Panc1 (cell line): ENCODE measurements around the gene MVB12A.

ENCODE experiments used
- SIN3A ChIP-seq: IDR thresholded peaks from 2 replicates; pipeline ENCODE4 v1.6.1; 2012; ENCODE audit warnings: low read depth, mild to moderate bottlenecking, low read length, moderate library complexity, borderline replicate concordance; ENCODE audit not compliant: insufficient read depth
- TF ChIP-seq, protein P1 (sequence below): fragments of 450-650 bp; IDR thresholded peaks from 2 replicates; pipeline ENCODE4 v1.5.1; 2017; ENCODE audit warnings: mild to moderate bottlenecking
- TF ChIP-seq, protein P2 (sequence below), 2 experiments: IDR thresholded peaks; 2 replicates each; pipeline ENCODE4 v1.6.1; 2011 to 2012; ENCODE audit warnings: low read depth in 2 of 2, control low read depth in 1 of 2, low read length in 1 of 2, mild to moderate bottlenecking in 1 of 2, moderate library complexity in 1 of 2; ENCODE audit not compliant: insufficient read depth in 1 of 2

DNA sequence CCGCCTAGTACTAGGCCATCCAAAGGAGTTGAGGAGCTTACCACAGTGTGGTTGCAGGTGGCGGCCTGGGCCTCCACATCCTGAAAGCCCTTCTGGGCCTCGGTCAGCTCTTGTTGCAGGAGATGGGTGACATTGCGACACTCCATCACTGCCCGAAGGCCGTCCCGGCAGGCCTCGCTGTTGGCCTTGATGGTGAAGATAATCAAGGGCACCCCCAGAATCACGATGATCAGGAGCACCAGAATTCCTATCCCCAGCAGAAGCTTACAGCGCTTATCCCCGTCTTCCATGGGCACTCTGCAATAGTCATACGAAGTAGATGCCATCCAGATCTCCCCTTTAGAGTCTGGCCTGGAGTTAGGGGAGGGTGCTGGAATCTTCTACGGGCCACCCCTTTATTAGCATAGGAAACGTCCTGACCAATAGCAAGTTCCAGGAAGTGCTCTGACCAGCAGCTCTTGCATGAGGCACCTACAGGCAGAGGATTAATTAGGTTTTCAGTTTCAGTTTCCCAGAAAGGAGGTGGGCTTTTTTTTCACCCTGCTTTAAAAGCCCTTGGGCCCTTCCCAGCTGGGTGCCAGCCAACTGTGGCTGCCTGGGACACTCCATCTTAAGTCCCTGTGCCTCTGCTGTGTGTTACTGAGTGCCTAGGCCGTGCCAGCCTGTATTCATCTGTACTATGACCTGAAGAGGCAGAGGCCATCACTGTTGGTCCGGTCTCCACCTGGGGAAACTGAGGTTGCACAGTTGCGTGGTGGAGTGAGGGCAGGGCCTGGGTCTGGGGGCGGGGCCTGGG, 14.4 kb upstream of the MVB12A start, which contains the start of gene BST2:
- TF ChIP-seq, protein P1, sequence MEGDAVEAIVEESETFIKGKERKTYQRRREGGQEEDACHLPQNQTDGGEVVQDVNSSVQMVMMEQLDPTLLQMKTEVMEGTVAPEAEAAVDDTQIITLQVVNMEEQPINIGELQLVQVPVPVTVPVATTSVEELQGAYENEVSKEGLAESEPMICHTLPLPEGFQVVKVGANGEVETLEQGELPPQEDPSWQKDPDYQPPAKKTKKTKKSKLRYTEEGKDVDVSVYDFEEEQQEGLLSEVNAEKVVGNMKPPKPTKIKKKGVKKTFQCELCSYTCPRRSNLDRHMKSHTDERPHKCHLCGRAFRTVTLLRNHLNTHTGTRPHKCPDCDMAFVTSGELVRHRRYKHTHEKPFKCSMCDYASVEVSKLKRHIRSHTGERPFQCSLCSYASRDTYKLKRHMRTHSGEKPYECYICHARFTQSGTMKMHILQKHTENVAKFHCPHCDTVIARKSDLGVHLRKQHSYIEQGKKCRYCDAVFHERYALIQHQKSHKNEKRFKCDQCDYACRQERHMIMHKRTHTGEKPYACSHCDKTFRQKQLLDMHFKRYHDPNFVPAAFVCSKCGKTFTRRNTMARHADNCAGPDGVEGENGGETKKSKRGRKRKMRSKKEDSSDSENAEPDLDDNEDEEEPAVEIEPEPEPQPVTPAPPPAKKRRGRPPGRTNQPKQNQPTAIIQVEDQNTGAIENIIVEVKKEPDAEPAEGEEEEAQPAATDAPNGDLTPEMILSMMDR: no peak
- TF ChIP-seq SIN3A: no peak
- TF ChIP-seq, protein P2, sequence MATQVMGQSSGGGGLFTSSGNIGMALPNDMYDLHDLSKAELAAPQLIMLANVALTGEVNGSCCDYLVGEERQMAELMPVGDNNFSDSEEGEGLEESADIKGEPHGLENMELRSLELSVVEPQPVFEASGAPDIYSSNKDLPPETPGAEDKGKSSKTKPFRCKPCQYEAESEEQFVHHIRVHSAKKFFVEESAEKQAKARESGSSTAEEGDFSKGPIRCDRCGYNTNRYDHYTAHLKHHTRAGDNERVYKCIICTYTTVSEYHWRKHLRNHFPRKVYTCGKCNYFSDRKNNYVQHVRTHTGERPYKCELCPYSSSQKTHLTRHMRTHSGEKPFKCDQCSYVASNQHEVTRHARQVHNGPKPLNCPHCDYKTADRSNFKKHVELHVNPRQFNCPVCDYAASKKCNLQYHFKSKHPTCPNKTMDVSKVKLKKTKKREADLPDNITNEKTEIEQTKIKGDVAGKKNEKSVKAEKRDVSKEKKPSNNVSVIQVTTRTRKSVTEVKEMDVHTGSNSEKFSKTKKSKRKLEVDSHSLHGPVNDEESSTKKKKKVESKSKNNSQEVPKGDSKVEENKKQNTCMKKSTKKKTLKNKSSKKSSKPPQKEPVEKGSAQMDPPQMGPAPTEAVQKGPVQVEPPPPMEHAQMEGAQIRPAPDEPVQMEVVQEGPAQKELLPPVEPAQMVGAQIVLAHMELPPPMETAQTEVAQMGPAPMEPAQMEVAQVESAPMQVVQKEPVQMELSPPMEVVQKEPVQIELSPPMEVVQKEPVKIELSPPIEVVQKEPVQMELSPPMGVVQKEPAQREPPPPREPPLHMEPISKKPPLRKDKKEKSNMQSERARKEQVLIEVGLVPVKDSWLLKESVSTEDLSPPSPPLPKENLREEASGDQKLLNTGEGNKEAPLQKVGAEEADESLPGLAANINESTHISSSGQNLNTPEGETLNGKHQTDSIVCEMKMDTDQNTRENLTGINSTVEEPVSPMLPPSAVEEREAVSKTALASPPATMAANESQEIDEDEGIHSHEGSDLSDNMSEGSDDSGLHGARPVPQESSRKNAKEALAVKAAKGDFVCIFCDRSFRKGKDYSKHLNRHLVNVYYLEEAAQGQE (IDR thresholded peaks at IDR 0.05; ENCODE audit: insufficient read depth in 1 of 2, low read depth in 2 of 2, low read length in 1 of 2): no peak
